Measurements from ENCODE around the gene PVR.

DNA sequence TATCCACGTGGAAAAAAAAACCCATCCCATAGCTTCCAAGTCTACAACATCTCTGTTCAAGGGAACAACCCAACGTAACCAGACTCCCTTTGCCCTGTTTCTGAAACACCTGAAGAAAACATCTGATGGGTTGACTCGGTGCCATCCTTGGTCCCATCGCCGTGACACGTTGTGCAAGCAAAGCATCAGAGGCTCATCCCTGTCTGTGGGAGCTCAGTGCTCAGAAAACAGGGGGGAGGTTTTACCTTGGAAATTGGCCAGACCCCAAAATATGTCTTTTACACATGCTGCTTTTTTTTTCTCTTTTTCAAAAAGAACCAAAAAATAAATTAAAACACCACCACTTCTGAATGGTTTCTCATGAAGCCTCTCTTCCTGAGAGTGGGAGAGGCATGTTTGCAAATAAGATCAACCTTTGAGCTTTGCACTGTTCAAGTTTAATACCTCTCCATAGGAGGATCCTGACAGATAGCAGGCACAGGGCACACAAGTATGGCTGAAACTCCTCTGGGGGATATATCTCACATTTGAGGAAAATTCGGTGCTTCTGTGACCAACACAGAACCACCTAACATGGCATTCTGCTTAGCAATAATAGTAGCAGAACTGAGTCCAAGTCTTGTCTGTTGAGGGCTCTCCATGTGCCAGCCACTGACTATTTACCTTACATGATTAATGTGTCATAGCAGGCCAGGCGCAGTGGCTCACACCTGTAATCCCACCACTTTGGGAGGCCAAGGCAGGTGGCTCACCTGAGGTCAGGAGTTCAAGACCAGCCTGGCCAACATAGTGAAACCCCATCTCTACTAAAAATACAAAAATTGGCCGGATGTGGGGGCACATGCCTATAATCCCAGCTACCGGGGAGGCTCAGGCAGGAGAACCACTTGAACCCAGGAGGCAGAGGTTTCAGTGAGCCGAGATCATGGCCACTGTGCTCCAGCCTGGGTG is 7.0 kb upstream of the PVR start:
- TF ChIP-seq, protein P1, sequence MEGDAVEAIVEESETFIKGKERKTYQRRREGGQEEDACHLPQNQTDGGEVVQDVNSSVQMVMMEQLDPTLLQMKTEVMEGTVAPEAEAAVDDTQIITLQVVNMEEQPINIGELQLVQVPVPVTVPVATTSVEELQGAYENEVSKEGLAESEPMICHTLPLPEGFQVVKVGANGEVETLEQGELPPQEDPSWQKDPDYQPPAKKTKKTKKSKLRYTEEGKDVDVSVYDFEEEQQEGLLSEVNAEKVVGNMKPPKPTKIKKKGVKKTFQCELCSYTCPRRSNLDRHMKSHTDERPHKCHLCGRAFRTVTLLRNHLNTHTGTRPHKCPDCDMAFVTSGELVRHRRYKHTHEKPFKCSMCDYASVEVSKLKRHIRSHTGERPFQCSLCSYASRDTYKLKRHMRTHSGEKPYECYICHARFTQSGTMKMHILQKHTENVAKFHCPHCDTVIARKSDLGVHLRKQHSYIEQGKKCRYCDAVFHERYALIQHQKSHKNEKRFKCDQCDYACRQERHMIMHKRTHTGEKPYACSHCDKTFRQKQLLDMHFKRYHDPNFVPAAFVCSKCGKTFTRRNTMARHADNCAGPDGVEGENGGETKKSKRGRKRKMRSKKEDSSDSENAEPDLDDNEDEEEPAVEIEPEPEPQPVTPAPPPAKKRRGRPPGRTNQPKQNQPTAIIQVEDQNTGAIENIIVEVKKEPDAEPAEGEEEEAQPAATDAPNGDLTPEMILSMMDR (tag by site-specific recombination; IDR thresholded peaks at IDR 0.05), result no peak
- TF ChIP-seq ZNF747 (tag by site-specific recombination; IDR thresholded peaks at IDR 0.05), result no peak
- no peak for TF ChIP-seq ZNF791 (tag by site-specific recombination; IDR thresholded peaks at IDR 0.05)
- no peak for TF ChIP-seq ZBTB20 (tag by site-specific recombination; IDR thresholded peaks at IDR 0.05)
- TF ChIP-seq ZNF433 (tag by site-specific recombination; IDR thresholded peaks at IDR 0.05; ENCODE audit: low read depth), result no peak
- TF ChIP-seq ZNF24 (tag by site-specific recombination; IDR thresholded peaks at IDR 0.05), result no peak
- TF ChIP-seq TCF7L2 (IDR thresholded peaks at IDR 0.05; ENCODE audit: borderline replicate concordance, low read depth, low read length), result no peak
- TF ChIP-seq ZNF121 (tag by site-specific recombination; IDR thresholded peaks at IDR 0.05), result no peak
- TF ChIP-seq, protein P2, sequence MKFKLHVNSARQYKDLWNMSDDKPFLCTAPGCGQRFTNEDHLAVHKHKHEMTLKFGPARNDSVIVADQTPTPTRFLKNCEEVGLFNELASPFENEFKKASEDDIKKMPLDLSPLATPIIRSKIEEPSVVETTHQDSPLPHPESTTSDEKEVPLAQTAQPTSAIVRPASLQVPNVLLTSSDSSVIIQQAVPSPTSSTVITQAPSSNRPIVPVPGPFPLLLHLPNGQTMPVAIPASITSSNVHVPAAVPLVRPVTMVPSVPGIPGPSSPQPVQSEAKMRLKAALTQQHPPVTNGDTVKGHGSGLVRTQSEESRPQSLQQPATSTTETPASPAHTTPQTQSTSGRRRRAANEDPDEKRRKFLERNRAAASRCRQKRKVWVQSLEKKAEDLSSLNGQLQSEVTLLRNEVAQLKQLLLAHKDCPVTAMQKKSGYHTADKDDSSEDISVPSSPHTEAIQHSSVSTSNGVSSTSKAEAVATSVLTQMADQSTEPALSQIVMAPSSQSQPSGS (tag by site-specific recombination; IDR thresholded peaks at IDR 0.05; ENCODE audit: low read depth), result no peak

Data from HEK293 (cell line).